Measurements from ENCODE around the gene KIF23. TPM values are rescaled to one million over a fixed set of nuclear protein-coding genes. Genes with fewer than 3 reads are reported as not detected.

KIF23 gene
- polyA plus RNA-seq, 3 donors, result 1.5 to 8.1 (median 1.8) TPM

GRCh38 chr15:69451951-69452691 is 38.0 kb downstream of the KIF23 start:
- Mint-ChIP-seq H3K36me3 (peaks cover 29 to 41% of the 10 kb centered on the region in 2 donors), H3K9me3 (no peaks in the 10 kb centered on the region), H3K4me3 (peak overlapping the region; percentile 95 to 99), H3K4me1 (peaks cover 35% of the 10 kb centered on the region), H3K27ac (peak overlapping the region; percentile 87 to 97 (median 92)), H3K27me3 (ENCODE audit: low read depth in 3 of 3) (no peaks in the 10 kb centered on the region)
- H3K27me3 ChIP-seq (ENCODE audit: control insufficient read depth in 2 of 2, insufficient read depth in 2 of 2, low read length in 2 of 2), result no peaks in the 10 kb centered on the region
- H3K4me1 ChIP-seq (ENCODE audit: control insufficient read depth in 1 of 2, insufficient read depth in 2 of 2, low read length in 2 of 2), result peaks cover 29 to 36% of the 10 kb centered on the region in 2 donors
- intact Hi-C loops (cut with micrococcal nuclease), result loop anchor here (2.0 kb wide), 2 partner anchors 37 to 39 kb away; partner anchors contain the start of gene KIF23 (in 1 of the 2)
- H3K27ac ChIP-seq (ENCODE audit: low read depth in 1 of 2, low read length in 2 of 2), result peak overlapping the region; percentile 82 to 91
- TF ChIP-seq CTCF (IDR thresholded peaks at IDR 0.05), result no peak
- peak overlapping the region; percentile 94 for H3K4me2 ChIP-seq (replicated peaks; ENCODE audit: extremely low read depth, low read length, poor library complexity, severe bottlenecking)
- H3K9me3 ChIP-seq (replicated peaks in 1 of 2; ENCODE audit: control insufficient read depth in 1 of 2, insufficient read depth in 1 of 2, low read length in 2 of 2), result no peaks in the 10 kb centered on the region
- WGBS (ENCODE audit: insufficient coverage), result 18% methylated on average over 23 of the region's 32 CpGs
- H3K79me2 ChIP-seq (ENCODE audit: insufficient read depth, low read length), result peaks cover 39% of the 10 kb centered on the region
- H3K9ac ChIP-seq (ENCODE audit: insufficient read depth, low read length, poor library complexity, severe bottlenecking), result peak overlapping the region; percentile 87
- H3K36me3 ChIP-seq (replicated peaks in 1 of 2; ENCODE audit: control insufficient read depth in 1 of 2, insufficient read depth in 2 of 2, low read length in 2 of 2), result peaks cover 30 to 45% of the 10 kb centered on the region in 2 donors
- H3K4me3 ChIP-seq (replicated peaks in 1 of 3; ENCODE audit: low read depth in 2 of 3, low read length in 3 of 3), result peak overlapping the region; percentile 82 to 97 (median 89)
- H2AFZ ChIP-seq (ENCODE audit: insufficient read depth, low read depth, low read length, poor library complexity, severe bottlenecking), result peak overlapping the region; percentile 97
- DNase-seq, result no peak
- peaks cover 43% of the 10 kb centered on the region for H4K20me1 ChIP-seq (ENCODE audit: insufficient read depth, low read length)

GRCh38 chr15:69452692-69453521 is 38.8 kb downstream of the KIF23 start, which contains the start of gene RPLP1:
RPLP1 (plus strand) TSS chr15:69452818; CDS start chr15:69452949, 131 bp downstream.
- peaks cover 39% of the 10 kb centered on the region for H3K79me2 ChIP-seq (ENCODE audit: insufficient read depth, low read length)
- H3K4me3 Mint-ChIP-seq, result peak within 1 kb of the TSS; percentile 95 to 99
- peak within 1 kb of the TSS; percentile 87 for H3K9ac ChIP-seq (ENCODE audit: insufficient read depth, low read length, poor library complexity, severe bottlenecking)
- H3K9me3 Mint-ChIP-seq, result no peaks in the 10 kb centered on the region
- H3K4me1 Mint-ChIP-seq, result peaks cover 38% of the 10 kb centered on the region
- peak within 1 kb of the TSS; percentile 82 to 97 (median 89) for H3K4me3 ChIP-seq (replicated peaks in 1 of 3; ENCODE audit: low read depth in 2 of 3, low read length in 3 of 3)
- intact Hi-C loops (cut with micrococcal nuclease), result loop anchor here (2.0 kb wide), 2 partner anchors 38 to 40 kb away; partner anchors contain the start of gene KIF23 (in 1 of the 2)
- under 1% methylated on average over 74 of the region's 77 CpGs for WGBS (ENCODE audit: insufficient coverage)
- peak within 1 kb of the TSS; percentile 82 to 91 for H3K27ac ChIP-seq (ENCODE audit: low read depth in 1 of 2, low read length in 2 of 2)
- peaks cover 27 to 42% of the 10 kb centered on the region in 2 donors for H3K36me3 Mint-ChIP-seq
- no peak for TF ChIP-seq CTCF (IDR thresholded peaks at IDR 0.05)
- peaks cover 43% of the 10 kb centered on the region for H4K20me1 ChIP-seq (ENCODE audit: insufficient read depth, low read length)
- no peaks in the 10 kb centered on the region for H3K27me3 ChIP-seq (ENCODE audit: control insufficient read depth in 2 of 2, insufficient read depth in 2 of 2, low read length in 2 of 2)
- H3K4me2 ChIP-seq (replicated peaks; ENCODE audit: extremely low read depth, low read length, poor library complexity, severe bottlenecking), result peak within 1 kb of the TSS; percentile 94
- no peaks in the 10 kb centered on the region for H3K27me3 Mint-ChIP-seq (ENCODE audit: low read depth in 3 of 3)
- H3K9me3 ChIP-seq (replicated peaks in 1 of 2; ENCODE audit: control insufficient read depth in 1 of 2, insufficient read depth in 1 of 2, low read length in 2 of 2), result no peaks in the 10 kb centered on the region
- H3K4me1 ChIP-seq (ENCODE audit: control insufficient read depth in 1 of 2, insufficient read depth in 2 of 2, low read length in 2 of 2), result peaks cover 29 to 36% of the 10 kb centered on the region in 2 donors
- DNase-seq, result peak; percentile 93 to 97 (median 94)
- peak within 1 kb of the TSS; percentile 97 for H2AFZ ChIP-seq (ENCODE audit: insufficient read depth, low read depth, low read length, poor library complexity, severe bottlenecking)
- peaks cover 24 to 41% of the 10 kb centered on the region in 2 donors for H3K36me3 ChIP-seq (replicated peaks in 1 of 2; ENCODE audit: control insufficient read depth in 1 of 2, insufficient read depth in 2 of 2, low read length in 2 of 2)
- H3K27ac Mint-ChIP-seq, result peak within 1 kb of the TSS; percentile 88 to 97 (median 96)
